Stimulated activated CD4-positive, alpha-beta T cell treated with anti-CD3 and anti-CD28 coated beads, Interleukin-2, amount 100 ng/mL, for 24 hours (primary cell): ENCODE measurements around the gene VHLL.
"Not testable (repeated sequence)": the region's sequence is repeated elsewhere in the genome, so short reads cannot be mapped to it uniquely, and the experiment has no call there.

Experiments
- DNase-seq, 2 donors: peaks; one replicate each; pipeline ENCODE4 v3.0.0-alpha.2; 2020

VHLL gene

DNA sequence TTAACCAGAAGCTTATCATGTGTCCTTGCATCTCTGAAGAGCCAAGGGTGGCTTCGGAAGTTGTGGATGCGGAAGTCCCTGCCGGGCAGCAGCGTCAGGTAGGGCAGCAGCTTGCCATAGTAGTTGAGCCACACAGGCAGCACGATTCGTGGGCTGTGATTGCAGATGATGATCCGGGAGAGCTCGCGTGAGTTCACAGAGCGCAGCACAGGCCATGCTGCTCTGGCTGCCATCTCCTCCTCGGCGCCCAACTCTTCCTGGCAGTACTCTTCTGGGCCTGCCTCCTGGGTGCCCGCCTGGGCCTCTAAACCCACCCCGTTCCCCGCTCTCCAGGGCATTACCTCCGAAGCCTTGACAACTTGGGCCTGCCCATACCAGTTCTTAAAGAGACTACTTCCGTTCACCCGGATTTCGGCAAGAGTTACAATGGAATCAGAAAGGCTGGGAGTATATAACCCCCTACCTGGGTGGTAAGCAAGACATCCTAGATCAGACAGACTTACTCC lies at the start of gene VHLL:
VHLL (minus strand) TSS at position 456 of the 506 bp plus-strand sequence; CDS start at position 338, 118 bp downstream.
- no peak for DNase-seq

DNA sequence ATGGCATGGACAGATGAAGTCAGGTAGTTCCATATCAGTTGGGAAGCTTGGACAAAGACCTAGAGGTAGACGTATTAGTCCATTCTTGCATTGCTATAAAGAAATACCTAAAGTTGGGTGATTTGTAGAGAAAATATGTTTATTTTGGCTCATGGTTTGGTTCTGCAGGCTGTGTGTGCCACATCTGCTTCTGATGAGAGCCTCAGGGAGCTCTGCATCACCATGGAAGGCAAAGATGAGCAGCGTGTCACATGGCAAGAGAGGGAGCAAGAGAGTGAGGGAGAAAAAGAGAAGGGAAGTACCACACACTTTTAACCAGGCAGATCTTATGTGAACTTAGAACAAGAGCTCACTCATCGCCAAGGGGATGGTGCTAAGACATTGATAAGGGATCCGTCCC lies 48.2 kb upstream of the VHLL start:
- DNase-seq = no peak

DNA sequence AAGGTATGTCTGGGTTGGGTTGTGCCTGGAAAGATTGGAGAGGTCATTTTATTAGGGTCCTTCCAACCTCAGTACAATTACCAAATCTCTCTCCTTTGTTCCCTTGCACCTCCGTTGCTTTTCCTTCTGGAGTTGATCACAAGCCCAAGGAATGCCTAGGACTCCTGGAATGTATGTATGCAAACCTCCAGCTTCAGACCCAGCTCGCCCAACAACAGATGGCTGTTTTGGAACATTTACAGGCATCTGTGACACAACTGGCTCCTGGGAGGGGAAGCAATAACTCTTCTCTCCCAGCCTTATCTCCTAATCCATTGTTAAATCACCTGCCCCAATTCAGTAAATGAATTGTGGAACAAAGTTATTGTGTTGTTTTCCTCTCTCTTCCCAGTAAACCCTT lies 47.5 kb upstream of the VHLL start:
- DNase-seq = no peak

DNA sequence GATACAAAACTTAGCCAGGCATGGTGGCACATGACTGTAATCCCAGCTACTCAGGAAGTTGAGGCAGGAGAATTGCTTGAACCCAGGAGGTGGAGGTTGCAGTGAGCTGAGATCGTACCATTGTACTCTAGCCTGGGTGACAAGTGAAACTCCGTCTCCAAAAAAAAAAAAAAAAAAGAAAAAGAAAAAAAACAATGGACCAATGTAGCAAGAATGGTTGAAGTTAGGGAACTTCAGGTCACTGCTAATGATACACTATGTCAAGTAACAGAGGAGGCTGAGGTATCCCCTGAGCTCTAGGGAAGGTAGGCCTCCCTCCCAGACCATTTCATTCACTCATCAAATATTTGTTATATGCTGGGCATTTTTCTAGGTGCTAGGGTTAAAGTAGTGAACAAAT lies 46.9 kb upstream of the VHLL start:
- DNase-seq = not testable (repeated sequence)

DNA sequence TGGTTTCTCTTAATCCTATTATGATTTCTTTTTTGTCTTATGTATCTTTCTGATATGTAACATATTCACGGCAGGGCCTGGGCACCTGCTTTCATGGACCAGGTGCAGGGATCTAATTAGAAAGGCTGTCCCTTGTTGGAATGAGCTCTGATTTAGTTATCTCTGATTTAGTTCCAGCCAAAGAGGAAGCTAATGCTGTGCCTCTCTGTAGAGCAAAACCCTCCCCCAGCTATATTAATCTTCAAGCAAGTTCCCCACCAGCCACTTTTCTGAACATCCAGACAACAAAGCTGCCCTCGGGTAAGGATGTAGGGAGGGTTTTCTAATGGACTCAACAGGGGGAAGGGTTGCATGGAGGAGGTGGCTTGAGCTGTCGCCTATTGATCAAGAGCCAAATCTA lies 45.3 kb upstream of the VHLL start:
- DNase-seq = no peak

DNA sequence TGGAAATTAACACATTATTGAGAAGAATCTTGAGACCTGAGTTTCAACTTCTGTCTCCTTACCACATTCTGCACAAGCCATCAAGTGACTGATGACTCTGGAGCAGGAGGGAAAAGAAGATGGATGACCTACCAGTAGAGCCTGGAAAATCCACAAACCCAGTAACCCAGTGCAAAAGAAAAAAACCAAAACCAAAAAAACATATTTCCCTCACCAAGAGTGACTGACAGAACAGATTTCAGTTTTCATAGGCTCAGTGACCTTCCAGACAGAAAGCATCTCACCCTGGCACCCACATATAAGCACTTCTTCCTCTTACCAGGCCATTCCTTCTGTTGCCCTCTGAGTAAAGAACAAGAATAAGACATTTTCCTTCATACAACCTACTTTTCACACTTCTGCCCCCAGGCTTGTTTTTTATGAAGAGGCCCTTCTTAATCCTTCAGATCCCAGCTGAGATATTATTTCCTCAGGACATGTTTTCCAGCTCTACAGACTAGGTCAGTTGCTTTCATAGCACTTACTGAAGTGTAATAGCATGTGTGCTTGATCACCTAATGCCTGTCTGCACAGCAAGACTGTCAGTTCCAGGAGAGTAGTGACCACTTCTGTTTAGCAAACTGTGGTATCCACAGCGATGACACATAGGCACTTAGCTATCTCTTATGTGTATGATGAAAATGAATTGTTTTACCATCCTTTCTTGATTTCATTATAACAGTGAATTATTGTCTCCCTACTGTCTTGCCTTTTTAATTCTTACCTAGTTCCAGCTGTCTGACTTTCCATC lies 43.3 kb upstream of the VHLL start:
- no peak for DNase-seq

DNA sequence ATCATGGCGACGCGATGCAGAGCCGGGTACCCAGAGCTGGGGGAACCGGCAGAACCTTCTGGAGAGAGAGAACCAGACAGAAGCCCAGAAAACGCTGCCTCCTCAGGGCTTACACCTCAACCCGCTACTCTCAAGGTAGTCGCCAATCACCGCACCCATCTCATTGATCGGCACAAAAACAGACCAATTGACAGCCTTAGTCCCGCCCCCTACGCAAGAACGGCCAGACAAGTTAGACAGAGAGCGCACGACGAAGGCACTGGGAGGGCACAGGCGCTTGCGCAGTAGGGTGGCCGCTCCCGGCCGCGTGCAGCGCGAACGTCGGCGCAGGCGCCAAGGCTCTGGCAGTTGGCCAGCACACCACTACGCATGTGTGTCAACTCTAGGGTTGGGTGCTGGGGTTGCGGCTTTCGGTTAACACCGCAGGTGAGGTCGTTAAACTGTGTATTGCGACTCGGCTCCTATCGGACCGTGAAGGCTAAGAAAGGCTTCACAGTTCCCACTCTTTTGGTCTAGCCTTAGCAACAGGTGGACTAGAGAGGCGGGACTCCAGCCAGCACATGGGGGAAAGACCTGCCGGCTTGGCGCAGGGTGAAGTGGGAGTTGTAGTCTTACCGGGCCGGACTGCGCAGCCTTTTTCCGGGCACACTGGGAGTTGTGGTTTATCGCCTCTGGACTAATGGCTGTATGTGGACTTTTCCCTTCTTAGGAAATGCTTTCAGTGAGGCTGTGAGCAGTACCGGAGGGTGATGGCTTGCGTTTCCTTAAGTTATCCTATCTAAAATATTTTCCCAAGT lies 39.3 kb upstream of the VHLL start, which contains the start of the genes CCT3 and TSACC:
CCT3 (minus strand) TSS at position 113 of the 797 bp plus-strand sequence; CDS start at position 5, 108 bp downstream.
TSACC (plus strand) TSS at position 347 of the 797 bp plus-strand sequence. CDS start 1,232 bp downstream, outside the sequence.
- DNase-seq = peak; percentile 99

DNA sequence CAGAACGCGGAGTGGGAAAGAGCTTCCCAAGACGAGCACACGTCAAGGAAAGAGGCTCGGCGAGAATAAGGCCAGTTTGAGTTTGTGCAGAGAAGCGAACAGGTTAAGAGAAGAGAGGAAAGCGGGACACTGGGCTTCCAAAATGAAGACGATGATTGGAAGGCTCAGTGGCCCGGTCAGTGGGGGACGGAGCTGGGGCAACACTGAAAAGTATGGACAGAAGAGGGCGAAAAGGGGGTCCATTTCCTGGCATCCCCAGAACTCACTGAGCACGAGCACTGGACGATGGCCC lies 38.7 kb upstream of the VHLL start:
- DNase-seq = peak in 1 of 2 donors; percentile 49

DNA sequence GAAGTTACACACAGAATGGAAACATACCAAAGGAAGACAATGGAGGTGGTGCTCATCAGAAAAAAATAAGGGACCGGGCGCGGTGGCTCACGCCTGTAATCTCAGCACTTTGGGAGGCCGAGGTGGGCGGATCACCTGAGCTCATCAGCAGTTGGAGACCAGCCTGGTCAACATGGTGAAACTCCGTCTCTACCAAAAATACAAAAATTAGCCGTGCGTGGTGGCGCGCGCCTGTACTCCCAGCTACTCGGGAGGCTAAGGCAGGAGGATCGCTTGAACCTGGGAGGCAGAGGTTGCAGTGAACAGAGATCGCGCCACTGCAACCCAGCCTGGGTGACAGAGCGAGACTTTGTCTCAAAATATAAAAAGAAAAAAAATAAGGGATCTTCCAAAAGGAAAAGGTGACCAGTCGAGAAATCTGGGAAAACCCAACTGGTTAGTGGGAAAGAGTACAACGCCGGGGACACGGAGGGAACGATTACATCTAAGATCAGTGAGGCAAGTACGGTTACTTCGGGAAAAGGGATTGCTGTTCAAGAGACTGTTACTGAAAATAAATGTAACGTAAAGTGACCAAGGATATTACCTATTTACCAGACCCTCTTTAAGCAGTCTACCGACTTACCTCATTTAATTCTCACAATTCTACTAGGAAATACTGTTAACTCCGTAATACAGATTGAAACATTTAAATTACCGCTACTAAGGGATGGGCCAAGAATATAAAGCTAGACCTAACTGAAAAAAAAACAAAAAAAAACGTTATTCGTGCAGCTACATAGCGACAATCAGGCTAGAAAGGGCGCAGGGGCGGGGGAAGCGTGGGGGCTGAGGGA lies 38.2 kb upstream of the VHLL start:
- peak in 1 of 2 donors; percentile 30 for DNase-seq

DNA sequence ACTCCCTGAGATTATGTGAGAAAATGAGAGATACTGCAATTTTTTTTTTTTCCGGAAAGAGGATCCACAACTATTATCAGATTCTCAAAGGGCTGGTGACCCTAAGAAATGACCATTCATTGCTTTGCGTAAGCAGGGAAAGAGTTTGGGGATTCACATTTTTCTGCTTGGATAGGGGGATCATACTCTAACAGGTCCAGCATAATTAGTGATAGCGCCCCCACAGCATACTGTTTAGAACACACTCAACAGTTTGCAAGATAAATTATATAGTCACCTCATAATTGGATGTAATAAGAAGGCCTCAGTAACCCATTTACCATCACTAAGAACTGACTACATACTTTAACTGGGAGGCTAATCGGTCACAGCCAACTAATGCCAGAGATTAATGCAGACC lies 37.1 kb upstream of the VHLL start:
- DNase-seq = no peak

DNA sequence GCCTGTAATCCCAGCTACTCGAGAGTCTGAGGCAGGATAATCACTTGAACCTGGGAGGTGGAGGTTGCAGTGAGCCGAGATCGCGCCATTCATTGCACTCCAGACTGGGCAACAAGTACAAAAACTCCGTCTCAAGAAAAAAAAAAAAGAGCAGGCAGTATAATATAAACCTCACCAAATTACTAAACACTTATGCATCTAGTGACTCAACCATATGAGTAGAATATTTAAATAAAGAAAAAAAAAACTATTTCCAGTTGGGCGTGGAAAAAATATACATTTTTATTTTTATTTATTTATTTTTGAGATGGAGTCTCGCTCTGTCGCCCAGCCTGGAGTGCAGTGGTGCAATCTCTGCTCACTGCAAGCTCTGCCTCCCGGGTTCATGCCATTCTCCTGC lies 24.1 kb upstream of the VHLL start:
- not testable (repeated sequence) for DNase-seq

DNA sequence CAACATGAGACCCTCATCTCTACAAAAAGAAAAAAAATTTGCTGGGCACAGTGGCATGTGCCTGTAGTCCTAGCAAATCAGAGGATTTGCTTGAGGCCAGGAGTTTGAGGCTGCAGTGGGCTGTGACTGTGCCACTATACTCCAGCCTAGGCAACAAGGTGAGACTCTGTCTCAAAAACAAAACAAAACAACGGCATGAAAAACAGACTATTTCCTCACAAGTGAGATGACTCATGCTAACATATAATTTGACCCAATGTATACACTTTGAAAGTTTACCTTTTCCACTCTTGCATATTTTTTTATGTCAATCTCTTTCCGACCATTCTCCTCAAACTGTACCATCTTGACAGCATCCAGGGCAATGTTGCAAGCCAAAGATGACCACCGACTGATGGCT lies 21.5 kb upstream of the VHLL start:
- DNase-seq = no peak

DNA sequence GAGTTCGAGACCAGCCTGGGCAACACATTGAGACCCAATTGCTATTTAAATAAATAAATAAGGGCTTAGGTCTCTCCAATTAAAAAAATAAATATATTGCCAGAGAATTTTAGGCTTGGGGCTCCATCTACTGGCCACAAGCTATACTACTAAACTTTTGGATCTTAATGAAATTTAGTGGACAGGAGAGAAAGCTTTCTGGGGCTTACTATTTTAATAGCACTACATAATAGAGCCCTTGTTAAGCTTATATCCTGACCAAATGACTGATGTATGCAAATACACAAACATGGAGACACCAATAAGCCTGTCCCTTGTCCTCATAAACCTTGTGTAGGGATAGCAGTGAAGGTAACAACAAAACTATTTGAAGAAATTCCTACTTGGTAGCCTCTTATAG lies 20.6 kb upstream of the VHLL start:
- DNase-seq = no peak

DNA sequence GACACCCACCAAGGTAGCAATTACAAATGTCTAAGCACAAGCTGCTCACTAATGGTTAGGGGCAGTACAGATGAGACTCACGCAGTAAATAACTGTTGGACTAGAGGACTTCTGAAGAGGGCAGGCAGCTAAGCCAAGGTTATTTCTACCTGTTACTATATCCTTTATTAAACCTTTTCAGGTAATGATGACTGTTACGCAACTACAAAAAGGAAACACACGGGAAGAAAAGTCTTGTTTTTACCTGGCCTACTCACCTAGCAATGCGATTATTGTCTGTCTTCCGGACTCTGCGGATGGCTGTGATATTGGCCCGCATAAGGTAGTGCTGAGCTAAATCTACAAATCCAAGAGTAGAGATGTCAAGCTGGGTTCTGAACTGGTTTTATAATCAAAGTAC lies 17.8 kb upstream of the VHLL start:
- no peak for DNase-seq

DNA sequence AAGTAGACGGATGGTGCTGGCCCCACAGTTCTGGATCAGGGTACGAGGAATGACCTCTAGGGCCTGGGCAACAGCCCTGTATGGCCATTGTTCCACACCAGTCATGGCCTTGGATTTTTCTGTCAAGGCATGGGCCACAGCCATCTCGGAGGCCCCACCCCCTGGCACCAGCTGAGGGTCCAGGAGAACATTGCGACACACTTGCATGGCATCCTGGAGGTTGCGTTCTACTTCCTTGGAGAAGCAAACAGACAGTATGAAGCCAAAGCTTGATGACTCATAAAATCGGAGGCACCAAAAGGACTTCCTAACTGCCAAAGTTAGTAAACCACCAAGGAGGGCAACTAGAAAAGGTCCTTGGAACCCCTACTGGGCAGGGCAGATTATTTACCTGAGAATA lies 11.9 kb upstream of the VHLL start:
- DNase-seq = no peak

DNA sequence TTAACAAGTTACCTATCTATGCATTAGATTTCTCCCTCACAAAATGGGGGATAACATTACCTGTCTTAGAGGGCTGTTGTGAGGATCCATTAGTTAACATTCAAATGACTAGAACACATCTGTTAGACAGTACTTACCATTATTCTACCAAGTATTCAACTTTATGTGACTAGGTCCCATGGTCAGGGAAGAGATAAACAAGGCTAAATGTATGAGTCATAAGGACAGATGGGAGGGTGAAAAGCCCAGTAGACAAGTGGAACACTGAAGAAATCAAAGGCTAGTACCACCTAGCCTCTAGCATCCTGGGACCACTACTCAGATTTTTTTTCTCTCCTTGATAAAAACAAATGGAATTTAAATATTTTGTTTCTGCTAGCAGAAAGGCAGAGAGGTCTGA lies 9.0 kb upstream of the VHLL start:
- DNase-seq = no peak

DNA sequence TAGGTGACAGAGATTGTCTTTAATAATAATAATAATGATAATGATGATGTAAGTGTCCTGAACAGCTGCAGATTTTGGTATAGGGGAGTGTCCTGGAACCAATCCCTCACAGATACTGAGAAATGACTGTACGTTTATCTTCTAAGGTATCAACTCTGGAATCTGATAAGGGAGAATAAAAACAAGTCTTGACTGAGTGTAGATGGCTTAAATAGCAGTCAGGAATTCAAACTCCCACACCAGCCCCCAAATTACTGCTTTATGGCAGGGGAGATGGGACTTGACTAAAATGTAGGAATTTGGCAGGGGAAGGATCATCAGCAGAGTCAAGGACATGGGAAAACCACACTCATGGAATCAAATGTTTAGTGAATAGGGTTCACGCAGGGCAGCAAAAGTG lies 6.1 kb upstream of the VHLL start:
- DNase-seq = no peak

DNA sequence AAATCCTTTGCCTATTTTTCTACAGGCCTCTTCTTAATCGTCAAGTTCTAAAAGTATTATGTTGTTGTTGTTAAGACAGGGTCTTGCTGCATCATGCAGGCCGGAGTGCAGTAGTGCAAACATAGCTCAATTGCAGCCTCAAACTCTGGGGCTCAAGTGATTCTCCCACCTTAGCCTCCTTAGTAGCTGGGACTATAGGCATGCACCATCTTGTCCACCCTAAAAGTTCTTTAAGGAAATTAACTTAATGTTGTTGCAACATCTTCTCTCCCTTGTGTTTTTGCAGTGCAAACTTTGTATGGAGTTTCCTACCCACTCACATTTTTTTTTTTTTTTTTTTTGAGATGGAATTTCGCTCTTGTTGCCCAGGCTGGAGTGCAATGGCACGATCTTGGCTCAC lies 4.1 kb upstream of the VHLL start:
- DNase-seq = no peak

DNA sequence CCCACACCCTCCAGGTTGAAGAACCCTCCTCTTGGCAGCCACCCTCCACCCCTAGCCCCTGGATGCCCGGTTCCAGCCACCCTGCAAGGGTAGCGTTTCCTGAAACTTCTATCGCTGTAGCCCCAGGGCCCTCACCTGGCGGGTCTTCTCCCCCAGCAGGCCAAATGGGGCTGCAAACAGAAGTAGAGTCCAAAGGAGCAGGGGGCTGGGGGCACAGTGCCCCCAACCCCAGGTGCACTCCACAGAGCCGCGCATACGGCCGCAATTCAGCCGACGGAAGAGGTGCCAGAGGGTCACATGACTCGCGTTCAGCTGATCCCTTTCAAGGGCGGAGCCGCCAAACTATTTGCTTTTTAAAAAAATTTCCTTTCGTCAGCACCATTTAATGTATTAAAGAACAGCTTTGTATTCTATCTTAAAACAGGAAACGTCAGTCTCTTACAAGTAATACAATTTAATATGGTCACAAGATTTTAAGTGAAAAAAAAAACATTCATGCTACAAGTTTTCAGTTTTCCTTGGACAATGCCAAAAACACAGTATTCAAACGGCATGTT lies 3.6 kb downstream of the VHLL start, which contains the start of gene GLMP:
GLMP (minus strand) TSS at position 289 of the 557 bp plus-strand sequence; CDS start at position 255, 34 bp downstream.
- peak; percentile 60 to 61 for DNase-seq

DNA sequence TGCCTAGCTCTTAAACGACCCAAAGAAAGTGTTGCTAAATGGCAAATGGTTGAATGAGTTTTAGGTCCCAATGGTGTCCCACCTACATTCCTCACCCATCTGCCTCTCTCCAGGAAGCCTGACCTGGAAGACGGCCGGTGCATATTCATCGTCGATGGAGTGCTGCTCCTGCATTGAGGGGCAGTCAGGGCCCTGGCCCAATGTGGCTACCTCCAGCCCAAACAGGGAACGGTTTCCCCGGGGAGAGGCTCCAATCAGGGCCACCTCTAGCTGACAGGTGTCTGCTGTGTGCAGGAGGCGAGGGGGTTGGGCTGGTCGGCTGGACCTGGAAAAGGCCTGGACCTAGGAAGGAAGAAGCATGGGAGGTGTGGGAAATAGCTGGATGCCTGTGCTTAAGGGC lies 5.2 kb downstream of the VHLL start:
- DNase-seq = no peak

DNA sequence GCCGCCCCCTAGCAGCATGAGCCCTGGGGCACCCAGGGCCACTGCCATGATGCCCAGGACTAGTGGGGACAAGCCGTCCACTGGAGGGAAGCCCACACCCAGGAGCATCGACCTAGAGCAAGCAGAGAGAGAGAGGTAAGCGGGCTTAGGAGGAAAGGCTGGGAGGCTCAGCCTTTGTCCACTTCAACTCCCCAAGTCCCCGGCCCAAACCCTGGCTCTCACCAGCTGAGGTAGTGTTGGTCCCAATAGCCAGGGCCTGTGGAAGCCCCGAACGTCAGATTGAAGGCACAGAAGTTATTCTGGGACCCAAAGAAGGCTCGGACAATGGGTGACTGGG lies 6.0 kb downstream of the VHLL start:
- DNase-seq = no peak

DNA sequence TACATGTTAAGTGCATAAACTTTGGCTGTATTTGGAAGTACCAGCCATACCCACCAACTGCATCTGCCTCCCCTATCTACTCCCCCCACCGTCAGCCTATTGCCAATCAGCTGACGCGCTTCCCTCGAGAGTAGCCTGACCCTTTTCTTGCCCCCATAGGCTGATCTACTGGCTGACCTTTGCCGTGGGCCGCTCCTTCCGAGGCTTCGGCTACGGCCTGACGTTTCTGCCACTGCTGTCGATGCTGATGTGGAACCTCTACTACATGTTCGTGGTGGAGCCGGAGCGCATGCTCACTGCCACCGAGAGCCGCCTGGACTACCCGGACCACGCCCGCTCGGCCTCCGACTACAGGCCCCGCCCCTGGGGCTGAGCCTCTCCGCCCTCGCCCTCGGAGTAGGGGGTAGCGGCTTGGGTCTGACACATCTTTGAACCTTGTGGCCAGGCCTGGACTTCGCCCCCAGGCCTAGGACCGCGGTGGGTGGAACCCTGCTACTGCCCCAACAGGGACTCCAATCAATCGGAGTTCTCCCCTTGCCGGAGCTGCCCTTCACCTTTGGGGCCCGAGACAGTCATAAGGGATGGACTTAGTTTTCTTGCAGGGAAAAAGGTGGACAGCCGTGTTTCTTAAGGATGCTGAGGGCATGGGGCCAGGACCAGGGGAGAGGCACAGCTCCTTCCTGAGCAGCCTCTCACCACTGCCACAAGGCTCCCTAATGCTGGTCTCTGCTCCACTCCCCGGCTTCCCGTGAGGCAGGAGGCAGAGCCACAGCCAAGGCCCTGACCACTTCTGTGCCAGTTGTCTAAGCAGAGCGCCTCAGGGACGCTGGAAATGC lies 7.7 kb downstream of the VHLL start:
- peak in 1 of 2 donors; percentile 42 for DNase-seq
